Liver (tissue), 9 donors: ENCODE results near the gene CLOCK. TPM values are rescaled to one million over a fixed set of nuclear protein-coding genes. Genes with fewer than 3 reads are reported as not detected.

Source experiments
- DNase-seq: peaks from one replicate; pipeline ENCODE4 v3.0.0-alpha.2; 2017; ENCODE audit warnings: low spot score
- H3K27ac ChIP-seq, 2 donors: one replicate each; pipeline ENCODE4 v1.7.0; 2013; ENCODE audit warnings: inconsistent platforms in 2 of 2, low read length in 2 of 2, control low read depth in 1 of 2, low read depth in 1 of 2, mild to moderate bottlenecking in 1 of 2
- H3K27me3 ChIP-seq, 4 donors: one replicate each; pipeline versions ENCODE4 v1.6.1 to v1.7.0; 2013; ENCODE audit warnings: low read length in 3 of 4, inconsistent platforms in 1 of 4, mild to moderate bottlenecking in 1 of 4, moderate library complexity in 1 of 4; ENCODE audit not compliant: control insufficient read depth in 4 of 4, insufficient read depth in 4 of 4
- H3K36me3 ChIP-seq, 4 donors: one replicate each; pipeline versions ENCODE4 v1.6.1 to v1.7.0; 2013; ENCODE audit warnings: low read length in 3 of 4, mild to moderate bottlenecking in 3 of 4, low read depth in 1 of 4, moderate library complexity in 1 of 4; ENCODE audit not compliant: control insufficient read depth in 4 of 4, insufficient read depth in 3 of 4
- H3K4me1 ChIP-seq, 4 donors: one replicate each; pipeline versions ENCODE4 v1.6.1 to v1.7.0; 2013; ENCODE audit warnings: low read length in 3 of 4, mild to moderate bottlenecking in 3 of 4, moderate library complexity in 1 of 4; ENCODE audit not compliant: control insufficient read depth in 4 of 4, insufficient read depth in 4 of 4
- H3K4me3 ChIP-seq, 3 donors: one replicate each; pipeline versions ENCODE4 v1.6.1 to v1.7.0; 2013; ENCODE audit warnings: low read length in 3 of 3, control low read depth in 1 of 3, low read depth in 1 of 3, mild to moderate bottlenecking in 1 of 3
- H3K9ac ChIP-seq, 2 donors: one replicate each; pipeline ENCODE4 v1.7.0; 2013; ENCODE audit warnings: low read length in 2 of 2, mild to moderate bottlenecking in 2 of 2, moderate library complexity in 2 of 2, control low read depth in 1 of 2, low read depth in 1 of 2
- H3K9me3 ChIP-seq, 4 donors: one replicate each; pipeline versions ENCODE4 v1.6.1 to v1.7.0; 2013; ENCODE audit warnings: low read length in 3 of 4; ENCODE audit not compliant: control insufficient read depth in 4 of 4
- EGR1 ChIP-seq, 2 donors: IDR thresholded peaks; 2 replicates each; pipeline ENCODE4 v1.6.1; 2016 to 2018; ENCODE audit warnings: antibody characterized with exemption in 2 of 2, low read depth in 2 of 2
- FOXA1 ChIP-seq: IDR thresholded peaks from 2 replicates; pipeline ENCODE4 v1.6.1; 2016; ENCODE audit warnings: antibody characterized with exemption
- FOXA2 ChIP-seq: IDR thresholded peaks from 2 replicates; pipeline ENCODE4 v1.6.1; 2016; ENCODE audit warnings: antibody characterized with exemption
- GABPA ChIP-seq, 2 donors: IDR thresholded peaks in 1 of 2; conservative IDR thresholded peaks in 1 of 2; 2 replicates each; pipeline ENCODE4 v1.6.1; 2016; ENCODE audit warnings: antibody characterized with exemption in 2 of 2, mild to moderate bottlenecking in 1 of 2, moderate library complexity in 1 of 2
- HNF4A ChIP-seq, 2 donors: conservative IDR thresholded peaks; 2 replicates each; pipeline ENCODE4 v1.6.1; 2016; ENCODE audit warnings: antibody characterized with exemption in 2 of 2, mild to moderate bottlenecking in 2 of 2
- HNF4G ChIP-seq: IDR thresholded peaks from 2 replicates; pipeline ENCODE4 v1.6.1; 2016; ENCODE audit warnings: antibody characterized with exemption
- JUND ChIP-seq, 2 donors: IDR thresholded peaks; 2 replicates each; pipeline ENCODE4 v1.6.1; 2016; ENCODE audit warnings: antibody characterized with exemption in 2 of 2
- MAX ChIP-seq: IDR thresholded peaks from 2 replicates; pipeline ENCODE4 v1.6.1; 2016; ENCODE audit warnings: antibody characterized with exemption
- NR2F2 ChIP-seq: IDR thresholded peaks from 2 replicates; pipeline ENCODE4 v1.6.1; 2016; ENCODE audit warnings: antibody characterized with exemption
- RAD21 ChIP-seq, 2 donors: IDR thresholded peaks; 2 replicates each; pipeline ENCODE4 v1.6.1; 2016; ENCODE audit warnings: antibody characterized with exemption in 2 of 2, mild to moderate bottlenecking in 2 of 2
- RXRA ChIP-seq, 2 donors: IDR thresholded peaks; 2 replicates each; pipeline ENCODE4 v1.6.1; 2017 to 2018; ENCODE audit warnings: antibody characterized with exemption in 2 of 2, mild to moderate bottlenecking in 1 of 2
- SP1 ChIP-seq: IDR thresholded peaks from 2 replicates; pipeline ENCODE4 v1.6.1; 2018; ENCODE audit warnings: antibody characterized with exemption, mild to moderate bottlenecking
- TAF1 ChIP-seq: conservative IDR thresholded peaks from 2 replicates; pipeline ENCODE4 v1.6.1; 2016; ENCODE audit warnings: antibody characterized with exemption, mild to moderate bottlenecking
- YY1 ChIP-seq: IDR thresholded peaks from 2 replicates; pipeline ENCODE4 v1.6.1; 2016; ENCODE audit warnings: antibody characterized with exemption, mild to moderate bottlenecking
- WGBS: extraction: QIAGEN DNeasy Blood & Tissue Kit; methylation state at CpG from one replicate; pipeline ENCODE4 v1.1.7; 2013; 5-methylcytosine and 5-hydroxymethylcytosine counted together
- polyA plus RNA-seq, 2 donors: library from polyadenylated mRNA; stranded (reverse) in 1 of 2; unstranded in 1 of 2; fragments of 200-250 nt in 1 of 2; fragments of >200 nt in 1 of 2; fragmentation: Nextera tagmentation in 1 of 2; extraction: Ambion mirVana in 1 of 2; gene quantifications; one replicate each; pipeline versions ENCODE4 v1.2.1 to v1.2.3, GENCODE V29; 2013 to 2015
- total RNA-seq, 2 donors: library from RNA; depleted of rRNA; stranded (reverse); fragments of >200 nt; gene quantifications; one replicate each; pipeline ENCODE4 v1.2.3, GENCODE V29; 2014
- TF ChIP-seq, protein P1 (sequence below): fragments of 150-350 bp; IDR thresholded peaks from 2 replicates; pipeline ENCODE4 v1.5.1; 2017; ENCODE audit warnings: improper control_type of control experiment, low read depth, low read length; ENCODE audit not compliant: missing input control
- TF ChIP-seq, protein P2 (sequence below): IDR thresholded peaks from 2 replicates; pipeline ENCODE4 v1.6.1; 2016; ENCODE audit warnings: antibody characterized with exemption
- TF ChIP-seq, protein P3 (sequence below): IDR thresholded peaks from 2 replicates; pipeline ENCODE4 v1.6.1; 2016; ENCODE audit warnings: antibody characterized with exemption
- TF ChIP-seq, protein P4 (sequence below): IDR thresholded peaks from 2 replicates; pipeline ENCODE4 v1.6.1; 2016; ENCODE audit warnings: antibody characterized with exemption, mild to moderate bottlenecking
- donor health status: healthy.
- donor health status: healthy.
- donor health status: healthy.
- donor health status: healthy.
- donor health status: healthy.

The CLOCK gene
- total and polyA plus RNA-seq, 4 donors = 5.1 to 19.4 (median 6.1) TPM

DNA sequence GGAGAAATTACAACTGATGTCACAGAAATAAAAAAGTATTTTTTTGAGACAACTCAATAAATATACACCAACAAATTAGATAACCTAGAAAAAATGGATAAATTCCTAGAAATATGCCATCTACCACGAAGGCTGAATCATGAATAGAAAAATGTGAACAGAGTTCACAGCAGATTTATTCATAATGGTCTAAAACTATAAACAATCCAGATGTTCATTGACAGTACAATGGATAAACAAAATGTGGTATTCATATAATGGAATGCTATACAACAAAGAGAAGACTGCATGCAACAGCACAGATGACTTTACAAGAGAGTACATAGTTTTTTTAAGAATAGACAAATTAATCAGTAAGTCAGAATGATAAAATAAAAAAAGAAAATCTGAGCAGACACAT is 55.2 kb downstream of the CLOCK start:
- WGBS = 70% methylated on average over 1 of the region's 1 CpG
- Histone ChIP-seq H3K27me3 (no peaks in the 10 kb centered on the region), H3K36me3 (peaks cover 0 to 6% (median 0%) of the 10 kb centered on the region in 4 donors), H3K4me3 (no peak overlapping the region), H3K9ac (no peak overlapping the region), H3K27ac (no peak overlapping the region), H3K9me3 (no peaks in the 10 kb centered on the region), H3K4me1 (no peaks in the 10 kb centered on the region)
- DNase-seq = no peak
- TF ChIP-seq NR2F2 (no peak), FOXA2 (no peak), TAF1 (no peak), HNF4A (conservative IDR thresholded peaks at IDR 0.05) (no peak), SP1 (no peak), YY1 (no peak), RAD21 (IDR thresholded peaks at IDR 0.05) (no peak), FOXA1 (no peak), JUND (IDR thresholded peaks at IDR 0.05) (no peak)
- TF ChIP-seq, protein P1, sequence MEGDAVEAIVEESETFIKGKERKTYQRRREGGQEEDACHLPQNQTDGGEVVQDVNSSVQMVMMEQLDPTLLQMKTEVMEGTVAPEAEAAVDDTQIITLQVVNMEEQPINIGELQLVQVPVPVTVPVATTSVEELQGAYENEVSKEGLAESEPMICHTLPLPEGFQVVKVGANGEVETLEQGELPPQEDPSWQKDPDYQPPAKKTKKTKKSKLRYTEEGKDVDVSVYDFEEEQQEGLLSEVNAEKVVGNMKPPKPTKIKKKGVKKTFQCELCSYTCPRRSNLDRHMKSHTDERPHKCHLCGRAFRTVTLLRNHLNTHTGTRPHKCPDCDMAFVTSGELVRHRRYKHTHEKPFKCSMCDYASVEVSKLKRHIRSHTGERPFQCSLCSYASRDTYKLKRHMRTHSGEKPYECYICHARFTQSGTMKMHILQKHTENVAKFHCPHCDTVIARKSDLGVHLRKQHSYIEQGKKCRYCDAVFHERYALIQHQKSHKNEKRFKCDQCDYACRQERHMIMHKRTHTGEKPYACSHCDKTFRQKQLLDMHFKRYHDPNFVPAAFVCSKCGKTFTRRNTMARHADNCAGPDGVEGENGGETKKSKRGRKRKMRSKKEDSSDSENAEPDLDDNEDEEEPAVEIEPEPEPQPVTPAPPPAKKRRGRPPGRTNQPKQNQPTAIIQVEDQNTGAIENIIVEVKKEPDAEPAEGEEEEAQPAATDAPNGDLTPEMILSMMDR = no peak
- TF ChIP-seq, protein P2, sequence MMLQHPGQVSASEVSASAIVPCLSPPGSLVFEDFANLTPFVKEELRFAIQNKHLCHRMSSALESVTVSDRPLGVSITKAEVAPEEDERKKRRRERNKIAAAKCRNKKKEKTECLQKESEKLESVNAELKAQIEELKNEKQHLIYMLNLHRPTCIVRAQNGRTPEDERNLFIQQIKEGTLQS = no peak
- TF ChIP-seq, protein P3, sequence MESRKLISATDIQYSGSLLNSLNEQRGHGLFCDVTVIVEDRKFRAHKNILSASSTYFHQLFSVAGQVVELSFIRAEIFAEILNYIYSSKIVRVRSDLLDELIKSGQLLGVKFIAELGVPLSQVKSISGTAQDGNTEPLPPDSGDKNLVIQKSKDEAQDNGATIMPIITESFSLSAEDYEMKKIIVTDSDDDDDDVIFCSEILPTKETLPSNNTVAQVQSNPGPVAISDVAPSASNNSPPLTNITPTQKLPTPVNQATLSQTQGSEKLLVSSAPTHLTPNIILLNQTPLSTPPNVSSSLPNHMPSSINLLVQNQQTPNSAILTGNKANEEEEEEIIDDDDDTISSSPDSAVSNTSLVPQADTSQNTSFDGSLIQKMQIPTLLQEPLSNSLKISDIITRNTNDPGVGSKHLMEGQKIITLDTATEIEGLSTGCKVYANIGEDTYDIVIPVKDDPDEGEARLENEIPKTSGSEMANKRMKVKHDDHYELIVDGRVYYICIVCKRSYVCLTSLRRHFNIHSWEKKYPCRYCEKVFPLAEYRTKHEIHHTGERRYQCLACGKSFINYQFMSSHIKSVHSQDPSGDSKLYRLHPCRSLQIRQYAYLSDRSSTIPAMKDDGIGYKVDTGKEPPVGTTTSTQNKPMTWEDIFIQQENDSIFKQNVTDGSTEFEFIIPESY = no peak

- TF ChIP-seq FOXA2 (no peak), MAX (no peak), RAD21 (IDR thresholded peaks at IDR 0.05) (no peak), HNF4G (no peak), GABPA (IDR thresholded peaks at IDR 0.05 in 1 of 2, conservative IDR thresholded peaks at IDR 0.05 in 1 of 2) (no peak), EGR1 (IDR thresholded peaks at IDR 0.05; ENCODE audit: low read depth in 2 of 2) (no peak), RXRA (IDR thresholded peaks at IDR 0.05) (no peak), FOXA1 (no peak), YY1 (no peak), NR2F2 (no peak), HNF4A (conservative IDR thresholded peaks at IDR 0.05) (no peak)
- TF ChIP-seq, protein P4, sequence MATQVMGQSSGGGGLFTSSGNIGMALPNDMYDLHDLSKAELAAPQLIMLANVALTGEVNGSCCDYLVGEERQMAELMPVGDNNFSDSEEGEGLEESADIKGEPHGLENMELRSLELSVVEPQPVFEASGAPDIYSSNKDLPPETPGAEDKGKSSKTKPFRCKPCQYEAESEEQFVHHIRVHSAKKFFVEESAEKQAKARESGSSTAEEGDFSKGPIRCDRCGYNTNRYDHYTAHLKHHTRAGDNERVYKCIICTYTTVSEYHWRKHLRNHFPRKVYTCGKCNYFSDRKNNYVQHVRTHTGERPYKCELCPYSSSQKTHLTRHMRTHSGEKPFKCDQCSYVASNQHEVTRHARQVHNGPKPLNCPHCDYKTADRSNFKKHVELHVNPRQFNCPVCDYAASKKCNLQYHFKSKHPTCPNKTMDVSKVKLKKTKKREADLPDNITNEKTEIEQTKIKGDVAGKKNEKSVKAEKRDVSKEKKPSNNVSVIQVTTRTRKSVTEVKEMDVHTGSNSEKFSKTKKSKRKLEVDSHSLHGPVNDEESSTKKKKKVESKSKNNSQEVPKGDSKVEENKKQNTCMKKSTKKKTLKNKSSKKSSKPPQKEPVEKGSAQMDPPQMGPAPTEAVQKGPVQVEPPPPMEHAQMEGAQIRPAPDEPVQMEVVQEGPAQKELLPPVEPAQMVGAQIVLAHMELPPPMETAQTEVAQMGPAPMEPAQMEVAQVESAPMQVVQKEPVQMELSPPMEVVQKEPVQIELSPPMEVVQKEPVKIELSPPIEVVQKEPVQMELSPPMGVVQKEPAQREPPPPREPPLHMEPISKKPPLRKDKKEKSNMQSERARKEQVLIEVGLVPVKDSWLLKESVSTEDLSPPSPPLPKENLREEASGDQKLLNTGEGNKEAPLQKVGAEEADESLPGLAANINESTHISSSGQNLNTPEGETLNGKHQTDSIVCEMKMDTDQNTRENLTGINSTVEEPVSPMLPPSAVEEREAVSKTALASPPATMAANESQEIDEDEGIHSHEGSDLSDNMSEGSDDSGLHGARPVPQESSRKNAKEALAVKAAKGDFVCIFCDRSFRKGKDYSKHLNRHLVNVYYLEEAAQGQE = no peak
- Histone ChIP-seq H3K9me3 (no peaks in the 10 kb centered on the region), H3K9ac (no peak overlapping the region), H3K4me3 (no peak overlapping the region), H3K36me3 (peaks cover 0 to 9% (median 0%) of the 10 kb centered on the region in 4 donors), H3K27ac (no peak overlapping the region), H3K27me3 (no peaks in the 10 kb centered on the region), H3K4me1 (no peaks in the 10 kb centered on the region)
- 97% methylated on average over 3 of the region's 3 CpGs for WGBS
- no peak for DNase-seq
Measured at GRCh38 chr4:55488716-55489115, 58.0 kb downstream of the CLOCK start.
